Central memory CD4-positive, alpha-beta T cell (primary cell): ENCODE measurements around the gene RSPH9.
"Not testable (repeated sequence)": the region's sequence is repeated elsewhere in the genome, so short reads cannot be mapped to it uniquely, and the experiment has no call there.

Source experiments
- DNase-seq: peaks from one replicate; pipeline ENCODE4 v3.0.0; 2022

The RSPH9 gene

GRCh38 chr6:43629104-43629504 lies 15.7 kb upstream of the RSPH9 start, which contains the start of gene GTPBP2:
TSS of gene GTPBP2 (minus strand) at chr6:43629264. CDS start at chr6:43629162, 102 bp downstream.
- peak; percentile 94 for DNase-seq

GRCh38 chr6:43629505-43630300 lies 15.1 kb upstream of the RSPH9 start:
- peak; percentile 84 for DNase-seq

- DNase-seq = no peak
Measured at GRCh38 chr6:43630980-43631619, 13.7 kb upstream of the RSPH9 start.

GRCh38 chr6:43633002-43633401 lies 11.8 kb upstream of the RSPH9 start:
- DNase-seq = not testable (repeated sequence)

GRCh38 chr6:43634702-43635303 lies 10.0 kb upstream of the RSPH9 start:
- DNase-seq = no peak

GRCh38 chr6:43635387-43636307 lies 9.2 kb upstream of the RSPH9 start, which contains the start of gene MAD2L1BP:
TSS of gene MAD2L1BP (plus strand) at chr6:43635840. CDS start at chr6:43635876, 36 bp downstream.
- DNase-seq = peak; percentile 87

GRCh38 chr6:43636308-43636659 lies 8.6 kb upstream of the RSPH9 start:
- DNase-seq = no peak

GRCh38 chr6:43639984-43640800 lies 4.6 kb upstream of the RSPH9 start:
- no peak for DNase-seq

- no peak for DNase-seq
Measured at GRCh38 chr6:43645613-43645964, 753 bp downstream of the RSPH9 start.

GRCh38 chr6:43647613-43648012 lies 2.8 kb downstream of the RSPH9 start:
- no peak for DNase-seq

- no peak for DNase-seq
Measured at GRCh38 chr6:43648248-43648647, 3.4 kb downstream of the RSPH9 start.

- not testable (repeated sequence) for DNase-seq
Measured at GRCh38 chr6:43652822-43653221, 8.0 kb downstream of the RSPH9 start.

- DNase-seq = no peak
Measured at GRCh38 chr6:43657221-43657802, 12.5 kb downstream of the RSPH9 start.

- no peak for DNase-seq
Measured at GRCh38 chr6:43658161-43658560, 13.3 kb downstream of the RSPH9 start.

- DNase-seq = not testable (repeated sequence)
Measured at GRCh38 chr6:43662948-43663347, 18.1 kb downstream of the RSPH9 start.

GRCh38 chr6:43665376-43665775 lies 20.5 kb downstream of the RSPH9 start:
- no peak for DNase-seq

GRCh38 chr6:43666196-43666920 lies 21.5 kb downstream of the RSPH9 start:
- no peak for DNase-seq

GRCh38 chr6:43667245-43668150 lies 22.7 kb downstream of the RSPH9 start:
- peak; percentile 72 for DNase-seq
